BE2C (cell line): ENCODE data around the gene PRMT1.

Experiments
- DNase-seq: peaks from one replicate; pipeline ENCODE4 v3.0.0-alpha.2; 2020
- H3K27me3 ChIP-seq: fragments of 250-450 bp; sonication (Bioruptor Pico); 2 replicates; pipeline ENCODE4 v1.5.1; 2020; ENCODE audit warnings: mild to moderate bottlenecking
- H3K36me3 ChIP-seq: fragments of 250-450 bp; sonication (Bioruptor Pico); 2 replicates; pipeline ENCODE4 v1.5.1; 2020; ENCODE audit warnings: mild to moderate bottlenecking
- H3K4me1 ChIP-seq: fragments of 250-450 bp; sonication (Bioruptor Pico); 2 replicates; pipeline ENCODE4 v1.5.1; 2020
- H3K4me3 ChIP-seq: 2 replicates; pipeline ENCODE4 v1.5.1; 2011; ENCODE audit warnings: low read depth, low read length
- H3K9me3 ChIP-seq: fragments of 250-450 bp; sonication (Bioruptor Pico); 2 replicates; pipeline ENCODE4 v1.5.1; 2020
- CTCF ChIP-seq: IDR thresholded peaks from 2 replicates; pipeline ENCODE4 v1.5.1; 2012; ENCODE audit warnings: mild to moderate bottlenecking, low read depth, low read length

PRMT1 gene

GRCh38 chr19:49665351-49666119, 11.5 kb upstream of the PRMT1 start, which contains the start of the genes BCL2L12 and IRF3:
TSS of gene BCL2L12 (plus strand) at chr19:49665933. CDS start at chr19:49666693, 760 bp downstream.
TSS of gene IRF3 (minus strand) at chr19:49665857. CDS start at chr19:49664838, 1,019 bp downstream.
- no peak for TF ChIP-seq CTCF
- peak; percentile 98 for DNase-seq
- Histone ChIP-seq H3K36me3 (peaks cover 9% of the 10 kb centered on the region; the same call in 1 of the 2 replicates), H3K27me3 (no peaks in the 10 kb centered on the region), H3K4me1 (peaks cover 3% of the 10 kb centered on the region; the same call in 1 of the 2 replicates), H3K4me3 (peak within 1 kb of the TSS; percentile 87), H3K9me3 (no peaks in the 10 kb centered on the region)

DNA sequence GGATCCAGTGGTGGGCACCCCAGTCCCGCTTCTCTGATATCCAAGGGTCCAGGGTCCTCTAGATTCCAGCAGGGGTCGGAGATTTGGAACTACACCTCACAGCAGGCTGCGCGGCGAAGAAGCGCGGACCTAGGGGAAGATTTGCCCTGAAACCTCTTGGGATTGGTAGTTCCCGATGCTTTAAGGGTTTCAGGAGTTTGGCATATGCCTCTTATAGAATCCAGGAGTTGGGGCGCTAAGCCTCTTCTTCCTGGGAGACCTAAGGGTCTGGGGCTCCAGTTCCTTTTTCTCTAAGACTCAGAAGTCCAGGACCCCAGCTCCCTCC, 11.0 kb upstream of the PRMT1 start:
- Histone ChIP-seq H3K4me1 (peaks cover 3% of the 10 kb centered on the region; the same call in 1 of the 2 replicates), H3K27me3 (no peaks in the 10 kb centered on the region), H3K9me3 (no peaks in the 10 kb centered on the region), H3K36me3 (peaks cover 9% of the 10 kb centered on the region; the same call in 1 of the 2 replicates), H3K4me3 (peak overlapping the region; percentile 87)
- no peak for DNase-seq
- TF ChIP-seq CTCF, result 0 out of 2 replicates have a peak, but pooled peaks have one; percentile 6

DNA sequence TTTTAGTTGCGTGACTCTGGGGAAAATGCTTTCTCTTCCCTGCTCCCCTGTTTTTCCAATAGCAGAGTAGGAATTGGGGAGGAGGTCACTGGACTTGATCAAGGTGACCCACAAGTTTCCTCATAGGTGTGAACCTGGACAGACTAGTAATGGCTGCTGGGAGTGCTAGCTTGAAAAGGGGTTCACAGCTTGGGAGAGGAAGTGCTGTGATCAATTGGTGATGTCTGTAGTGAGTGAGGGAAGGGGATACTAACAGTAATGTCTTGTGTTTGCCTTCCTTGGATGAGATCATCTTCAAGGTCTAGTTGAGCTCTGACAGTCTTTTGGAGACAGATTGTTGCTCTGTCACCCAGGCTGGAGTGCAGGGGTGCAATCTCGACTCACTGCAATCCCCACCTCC, 9.6 kb upstream of the PRMT1 start:
- Histone ChIP-seq H3K9me3 (no peaks in the 10 kb centered on the region), H3K36me3 (0 out of 2 replicates have a peak, but pooled peaks cover 2% of the 10 kb centered on the region), H3K4me3 (no peak overlapping the region), H3K27me3 (no peaks in the 10 kb centered on the region), H3K4me1 (peaks cover 3% of the 10 kb centered on the region; the same call in 1 of the 2 replicates)
- no peak for DNase-seq
- no peak for TF ChIP-seq CTCF

DNA sequence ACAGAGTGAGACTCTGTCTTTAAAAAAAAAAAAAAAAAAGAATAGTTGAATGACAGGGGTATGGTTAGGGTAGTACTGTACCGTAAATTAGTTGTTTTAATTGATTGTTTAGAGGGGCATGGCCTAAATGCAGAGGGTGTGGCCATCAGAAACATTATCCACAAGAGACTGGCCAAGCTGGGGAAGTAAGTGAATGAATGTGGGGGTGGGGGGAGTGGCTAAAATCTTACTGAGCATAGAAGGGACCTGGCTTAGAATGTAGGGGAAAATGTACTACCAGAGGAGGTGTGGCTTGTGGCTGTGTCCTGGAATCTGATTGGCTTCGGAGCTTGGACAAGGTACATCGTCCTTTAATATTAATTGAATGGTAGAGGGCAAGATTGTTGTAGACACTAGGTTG, 7.6 kb upstream of the PRMT1 start:
- no peak for DNase-seq
- Histone ChIP-seq H3K36me3 (0 out of 2 replicates have a peak, but pooled peaks cover 2% of the 10 kb centered on the region), H3K4me3 (no peak overlapping the region), H3K27me3 (no peaks in the 10 kb centered on the region), H3K9me3 (no peaks in the 10 kb centered on the region), H3K4me1 (0 out of 2 replicates have a peak, but pooled peaks cover 3% of the 10 kb centered on the region)
- TF ChIP-seq CTCF, result no peak

- DNase-seq, result peak; percentile 88
- no peaks in the 10 kb centered on the region for H3K4me1 ChIP-seq
- no peaks in the 10 kb centered on the region for H3K27me3 ChIP-seq
- 0 out of 2 replicates have a peak, but pooled peaks cover 5% of the 10 kb centered on the region for H3K36me3 ChIP-seq
- peak; percentile 88 for TF ChIP-seq CTCF
- no peaks in the 10 kb centered on the region for H3K9me3 ChIP-seq
- H3K4me3 ChIP-seq, result peak overlapping the region; percentile 58
These were observed 4.7 kb upstream of the PRMT1 start for GRCh38 chr19:49672131-49672919.
